ENCODE results near the gene GLP1R.
"Not testable (repeated sequence)": the region's sequence is repeated elsewhere in the genome, so short reads cannot be mapped to it uniquely, and the experiment has no call there.

GLP1R gene

GRCh38 chr6:39128832-39129231 lies 80.3 kb downstream of the GLP1R start:
- DNase-seq (ENCODE audit: low read depth) = peak; percentile 49

DNA sequence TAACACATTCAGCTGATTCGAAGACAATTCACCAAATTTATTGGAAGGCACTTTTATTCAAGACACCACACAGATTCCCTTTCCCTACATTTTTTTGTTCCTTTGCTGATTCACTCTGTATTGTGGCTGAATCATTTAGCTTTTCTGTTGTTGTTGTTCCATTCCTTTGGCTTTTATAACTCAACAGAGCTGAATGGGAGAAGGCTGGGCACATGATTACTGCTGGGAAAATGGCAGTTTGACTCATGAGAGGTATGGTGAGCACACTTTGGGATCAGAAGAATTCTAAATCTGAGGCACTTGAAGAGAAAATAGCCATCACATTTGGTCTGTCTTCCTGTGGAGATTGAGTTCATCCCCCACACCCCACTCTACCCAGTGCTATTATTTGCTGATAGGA lies 82.1 kb downstream of the GLP1R start:
- peak; percentile 20 for DNase-seq (ENCODE audit: low read depth)

GRCh38 chr6:39134761-39135160 lies 86.2 kb downstream of the GLP1R start:
- DNase-seq (ENCODE audit: low read depth) = not testable (repeated sequence)

- not testable (repeated sequence) for DNase-seq (ENCODE audit: low read depth)
Measured at GRCh38 chr6:39136207-39136606, 87.6 kb downstream of the GLP1R start.

DNA sequence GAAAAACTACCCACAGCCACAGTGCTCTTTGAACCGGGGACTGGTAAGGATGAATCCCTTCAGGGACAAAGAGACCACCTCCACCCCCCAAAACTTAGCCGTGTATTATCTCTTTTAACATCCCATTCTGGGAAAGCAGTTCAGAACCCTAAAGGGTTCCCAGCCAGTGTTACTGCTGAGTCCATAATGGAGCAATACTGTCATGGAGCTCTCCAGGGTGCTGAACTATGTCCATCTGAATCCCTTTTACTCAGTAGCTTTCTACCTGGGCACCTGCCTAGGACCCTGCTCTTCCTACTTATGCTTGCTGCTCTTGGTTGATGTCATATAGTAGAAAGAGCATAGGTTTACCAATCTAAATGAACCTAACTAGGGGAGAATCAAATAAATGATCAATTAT lies 88.7 kb downstream of the GLP1R start:
- no peak for DNase-seq (ENCODE audit: low read depth)
